H9 (cell line): Measurements from ENCODE around the gene GRIN2D. TPM values are rescaled to one million over a fixed set of nuclear protein-coding genes. Genes with fewer than 3 reads are reported as not detected.
A peak's percentile ranks its signal among the peaks of the same experiment; 100 is the strongest.

Experiments used
- DNase-seq: peaks from one replicate; pipeline ENCODE4 v3.0.0-alpha.2; 2017
- H2AFZ ChIP-seq: one replicate; pipeline ENCODE4 v1.6.1; 2013; ENCODE audit warnings: mild to moderate bottlenecking, low read length, control low read depth, moderate library complexity
- H2AK5ac ChIP-seq: 2 replicates; pipeline ENCODE4 v1.6.1; 2013; ENCODE audit warnings: low read length, control low read depth, mixed read lengths; ENCODE audit not compliant: insufficient read length
- H2BK120ac ChIP-seq: one replicate; pipeline ENCODE4 v1.6.1; 2013; ENCODE audit warnings: low read depth, mild to moderate bottlenecking, low read length, control low read depth, inconsistent platforms; ENCODE audit not compliant: poor library complexity, severe bottlenecking
- H2BK12ac ChIP-seq: 2 replicates; pipeline ENCODE4 v1.6.1; 2013; ENCODE audit warnings: low read length, control low read depth, mixed read lengths, low read depth; ENCODE audit not compliant: insufficient read length
- H2BK15ac ChIP-seq: 2 replicates; pipeline ENCODE4 v1.6.1; 2013; ENCODE audit warnings: low read depth, low read length, control low read depth
- H2BK20ac ChIP-seq: one replicate; pipeline ENCODE4 v1.6.1; 2013; ENCODE audit warnings: low read depth, mild to moderate bottlenecking, low read length, control low read depth, inconsistent platforms; ENCODE audit not compliant: poor library complexity, severe bottlenecking
- H2BK5ac ChIP-seq: 2 replicates; pipeline ENCODE4 v1.6.1; 2013; ENCODE audit warnings: low read length, control low read depth, mixed read lengths; ENCODE audit not compliant: insufficient read length
- H3K14ac ChIP-seq: 2 replicates; pipeline ENCODE4 v1.6.1; 2013; ENCODE audit warnings: low read length, control low read depth; ENCODE audit not compliant: insufficient read depth
- H3K18ac ChIP-seq: 2 replicates; pipeline ENCODE4 v1.6.1; 2013; ENCODE audit warnings: low read depth, mild to moderate bottlenecking, mixed read lengths, low read length, control low read depth; ENCODE audit not compliant: insufficient read length
- H3K23ac ChIP-seq: 2 replicates; pipeline ENCODE4 v1.6.1; 2013; ENCODE audit warnings: low read length, control low read depth, mixed read lengths, low read depth; ENCODE audit not compliant: insufficient read length
- H3K23me2 ChIP-seq: 2 replicates; pipeline ENCODE4 v1.6.1; 2013; ENCODE audit warnings: low read depth, mild to moderate bottlenecking, mixed read lengths, low read length, control low read depth; ENCODE audit not compliant: insufficient read length, poor library complexity, severe bottlenecking
- H3K27ac ChIP-seq: 2 replicates; pipeline ENCODE4 v1.5.1; 2013; ENCODE audit warnings: low read length, control low read depth, mixed read lengths, low read depth; ENCODE audit not compliant: insufficient read length
- H3K27me3 ChIP-seq: 2 replicates; pipeline ENCODE4 v1.6.1; 2013; ENCODE audit warnings: low read length, control low read depth, inconsistent platforms; ENCODE audit not compliant: insufficient read depth
- H3K4ac ChIP-seq: 2 replicates; pipeline ENCODE4 v1.6.1; 2013; ENCODE audit warnings: low read depth, mild to moderate bottlenecking, control low read depth, inconsistent platforms, low read length, moderate library complexity
- H3K4me1 ChIP-seq: 2 replicates; pipeline ENCODE4 v1.6.1; 2013; ENCODE audit warnings: low read length, control low read depth, inconsistent platforms; ENCODE audit not compliant: insufficient read depth
- H3K4me2 ChIP-seq: 2 replicates; pipeline ENCODE4 v1.6.1; 2013; ENCODE audit warnings: low read length, control low read depth, mixed read lengths; ENCODE audit not compliant: insufficient read length, insufficient read depth
- H3K56ac ChIP-seq: 2 replicates; pipeline ENCODE4 v1.6.1; 2013; ENCODE audit warnings: low read depth, mild to moderate bottlenecking, mixed read lengths, low read length, control low read depth; ENCODE audit not compliant: insufficient read length
- H3K79me1 ChIP-seq: 2 replicates; pipeline ENCODE4 v1.6.1; 2013; ENCODE audit warnings: low read depth, mild to moderate bottlenecking, moderate library complexity, low read length, control low read depth, inconsistent platforms; ENCODE audit not compliant: insufficient read depth, poor library complexity, severe bottlenecking
- H3K79me2 ChIP-seq: 2 replicates; pipeline ENCODE4 v1.6.1; 2013; ENCODE audit warnings: low read length, control low read depth, inconsistent platforms; ENCODE audit not compliant: insufficient read depth
- H3K9ac ChIP-seq: 2 replicates; pipeline ENCODE4 v1.6.1; 2013; ENCODE audit warnings: low read length, control low read depth, mixed read lengths; ENCODE audit not compliant: insufficient read length; ENCODE audit errors: extremely low read depth
- H3K9me3 ChIP-seq: one replicate; pipeline ENCODE4 v1.6.1; 2013; ENCODE audit warnings: low read depth, low read length, inconsistent platforms; ENCODE audit not compliant: control insufficient read depth
- H3T11ph ChIP-seq: one replicate; pipeline ENCODE4 v1.6.1; 2013; ENCODE audit warnings: mild to moderate bottlenecking, low read length, control low read depth, inconsistent platforms
- H4K20me1 ChIP-seq: one replicate; pipeline ENCODE4 v1.6.1; 2013; ENCODE audit not compliant: control insufficient read depth, insufficient read length, insufficient read depth
- H4K5ac ChIP-seq: 2 replicates; pipeline ENCODE4 v1.6.1; 2013; ENCODE audit warnings: low read depth, mild to moderate bottlenecking, mixed read lengths, low read length, control low read depth; ENCODE audit not compliant: insufficient read length
- H4K8ac ChIP-seq: replicated peaks from 2 replicates; pipeline ENCODE4 v1.6.1; 2013; ENCODE audit warnings: low read length, control low read depth, mixed read lengths, low read depth; ENCODE audit not compliant: insufficient read length
- H4K91ac ChIP-seq: 2 replicates; pipeline ENCODE4 v1.6.1; 2013; ENCODE audit warnings: low read depth, mild to moderate bottlenecking, moderate library complexity, mixed read lengths, low read length, control low read depth; ENCODE audit not compliant: insufficient read length
- H3K27ac Mint-ChIP-seq, 3 experiments: 2 replicates in 2 of 3; 3 replicates in 1 of 3; pipeline ENCODE4 v1.8.0; 2020 to 2021; ENCODE audit warnings: mixed read lengths in 3 of 3, mild to moderate bottlenecking in 1 of 3, moderate library complexity in 1 of 3
- H3K27me3 Mint-ChIP-seq: 2 replicates; pipeline ENCODE4 v1.8.0; 2021; ENCODE audit warnings: low read depth, mild to moderate bottlenecking, moderate library complexity, mixed read lengths
- H3K36me3 Mint-ChIP-seq, 3 experiments: 2 replicates in 2 of 3; 3 replicates in 1 of 3; pipeline ENCODE4 v1.8.0; 2020 to 2021; ENCODE audit warnings: low read depth in 3 of 3, mixed read lengths in 3 of 3; ENCODE audit not compliant: insufficient read depth in 1 of 3
- H3K4me1 Mint-ChIP-seq, 2 experiments: 2 replicates each; pipeline ENCODE4 v1.8.0; 2020; ENCODE audit warnings: mixed read lengths in 2 of 2
- H3K4me3 Mint-ChIP-seq, 2 experiments: 2 replicates in 1 of 2; 3 replicates in 1 of 2; pipeline ENCODE4 v1.8.0; 2020 to 2021; ENCODE audit warnings: mild to moderate bottlenecking in 2 of 2, mixed read lengths in 2 of 2, moderate library complexity in 1 of 2
- H3K9me3 Mint-ChIP-seq, 2 experiments: 2 replicates in 1 of 2; 3 replicates in 1 of 2; pipeline ENCODE4 v1.8.0; 2020; ENCODE audit warnings: mild to moderate bottlenecking in 2 of 2, mixed read lengths in 2 of 2, moderate library complexity in 1 of 2
- CTCF ChIP-seq: fragments of 200-600 bp; sonication (generic); conservative IDR thresholded peaks from 3 replicates; pipeline ENCODE4 v1.8.0; 2021; ENCODE audit warnings: antibody characterized with exemption, mild to moderate bottlenecking
- WGBS: extraction: QIAGEN DNeasy Blood & Tissue Kit; methylation state at CpG from one replicate; pipeline ENCODE4 v1.1.7; 2013; ENCODE audit warnings: missing lambda C conversion rate, low lambda C conversion rate, mixed read lengths; ENCODE audit not compliant: insufficient read length; ENCODE audit errors: extremely low coverage; 5-methylcytosine and 5-hydroxymethylcytosine counted together
- total RNA-seq: library from RNA; stranded (reverse); gene quantifications from 2 replicates; pipeline ENCODE4 v1.2.1, GENCODE V29; 2021

The GRIN2D gene
- total RNA-seq, 1 experiment from 2014 or later: 5.9 TPM

DNA sequence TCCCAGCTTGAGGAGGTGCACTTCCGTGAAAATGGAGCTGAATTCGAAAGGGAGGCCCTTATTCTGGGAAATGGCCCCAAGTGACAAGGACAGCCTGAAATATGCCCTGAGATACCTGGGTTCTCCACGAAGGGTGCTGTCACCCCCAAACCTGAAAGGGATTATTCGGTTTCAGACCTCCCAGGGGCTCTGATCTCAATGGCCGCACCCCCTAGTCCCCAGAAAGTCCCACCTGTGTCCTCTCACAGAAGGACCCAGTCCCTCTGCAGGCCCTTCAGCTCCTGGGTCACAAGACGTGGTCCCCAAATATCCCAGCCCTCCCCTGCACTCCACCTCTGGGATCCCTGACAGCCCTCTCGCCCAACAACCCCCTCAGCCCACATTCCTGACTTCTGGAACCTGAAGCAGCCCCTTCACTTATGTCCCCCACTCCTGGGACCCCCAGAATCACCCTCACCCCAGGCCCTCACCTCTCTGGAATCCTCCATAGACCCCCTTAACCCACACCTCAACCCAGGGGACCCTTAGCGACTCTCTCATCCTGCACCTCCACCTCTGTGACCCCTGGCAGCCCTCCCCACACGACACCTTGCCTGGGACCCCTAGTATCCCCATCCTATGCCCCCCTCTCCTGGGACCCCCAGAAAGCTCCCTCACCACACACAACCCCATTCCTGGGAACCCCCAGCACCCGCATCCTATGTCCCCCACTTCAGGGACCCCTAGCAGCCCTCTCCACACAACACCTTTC is 28.7 kb upstream of the GRIN2D start:
- Histone ChIP-seq H4K5ac (no peak overlapping the region), H3K4me1 (no peaks in the 10 kb centered on the region; the same call in 1 of the 2 replicates), H2BK12ac (no peak overlapping the region), H3K56ac (no peak overlapping the region), H3K4me2 (peak overlapping the region; percentile 31), H2AK5ac (no peak overlapping the region), H3K4ac (no peak overlapping the region), H3K23ac (no peak overlapping the region), H3K18ac (peak overlapping the region; percentile 30), H3K79me1 (no peaks in the 10 kb centered on the region), H4K8ac (no peak overlapping the region), H3K79me2 (0 out of 2 replicates have a peak, but pooled peaks cover under 1% of the 10 kb centered on the region), H3K23me2 (peaks cover 5% of the 10 kb centered on the region), H3K27me3 (no peaks in the 10 kb centered on the region; the same call in none of the 2 replicates), H2BK20ac (no peak overlapping the region), H2BK15ac (peak overlapping the region; percentile 27; the same call in 1 of the 2 replicates), H3T11ph (no peak overlapping the region), H2BK5ac (no peak overlapping the region), H3K9me3 (no peaks in the 10 kb centered on the region), H3K9ac (peak overlapping the region; percentile 53), H4K91ac (peak overlapping the region; percentile 56), H2BK120ac (no peak overlapping the region), H3K27ac (no peak overlapping the region), H3K14ac (peak overlapping the region; percentile 74; the same call in 1 of the 2 replicates), H2AFZ (no peak overlapping the region), H4K20me1 (no peaks in the 10 kb centered on the region)
- peaks cover 2 to 7% (median 5%) of the 10 kb centered on the region in 3 experiments; a peak in 3 of 7 replicates for H3K36me3 Mint-ChIP-seq
- H3K4me3 Mint-ChIP-seq: peak overlapping the region; percentile 77 to 85; a peak in 4 of 5 replicates
- H3K27me3 Mint-ChIP-seq: peaks cover 19% of the 10 kb centered on the region
- H3K27ac Mint-ChIP-seq: peak overlapping the region; percentile 44 to 80 (median 49); a peak in 3 of 7 replicates
- DNase-seq: no peak
- no peak for TF ChIP-seq CTCF
- no peaks in the 10 kb centered on the region for H3K9me3 Mint-ChIP-seq
- WGBS: no CpG with 5 or more reads among the region's 10 CpGs
- peaks cover 2 to 10% of the 10 kb centered on the region in 2 experiments; a peak in 2 of 4 replicates for H3K4me1 Mint-ChIP-seq
